T1000 (cell line): ENCODE data around the gene CHRNA3.

ENCODE experiments used
- DNase-seq: peaks from one replicate; lab custom pipeline; 2025; ENCODE audit warnings: mixed read lengths; lab: John Stamatoyannopoulos, UW

The CHRNA3 gene

GRCh38 chr15:78636378-78636859, 15.6 kb upstream of the CHRNA3 start:
- DNase-seq, result no peak

- DNase-seq, result no peak
Measured at GRCh38 chr15:78635346-78635745, 14.6 kb upstream of the CHRNA3 start.

GRCh38 chr15:78634210-78635145, 13.7 kb upstream of the CHRNA3 start:
- DNase-seq, result no peak

- no peak for DNase-seq
Measured at GRCh38 chr15:78633348-78633747, 12.6 kb upstream of the CHRNA3 start.

- DNase-seq, result no peak
Measured at GRCh38 chr15:78630886-78631633, 10.3 kb upstream of the CHRNA3 start.

- no peak for DNase-seq
Measured at GRCh38 chr15:78629716-78630065, 8.9 kb upstream of the CHRNA3 start.

GRCh38 chr15:78629031-78629715, 8.4 kb upstream of the CHRNA3 start:
- DNase-seq, result no peak

- no peak for DNase-seq
Measured at GRCh38 chr15:78628227-78628626, 7.4 kb upstream of the CHRNA3 start.

- DNase-seq, result no peak
Measured at GRCh38 chr15:78627348-78627747, 6.6 kb upstream of the CHRNA3 start.

- no peak for DNase-seq
Measured at GRCh38 chr15:78626381-78626995, 5.7 kb upstream of the CHRNA3 start.

- no peak for DNase-seq
Measured at GRCh38 chr15:78625606-78626280, 4.9 kb upstream of the CHRNA3 start.

- no peak for DNase-seq
Measured at GRCh38 chr15:78624651-78625590, 4.1 kb upstream of the CHRNA3 start.

GRCh38 chr15:78623786-78624497, 3.1 kb upstream of the CHRNA3 start:
- no peak for DNase-seq

GRCh38 chr15:78621810-78622402, 1.1 kb upstream of the CHRNA3 start:
- DNase-seq, result no peak

- no peak for DNase-seq
Measured at GRCh38 chr15:78620021-78620526, 722 bp downstream of the CHRNA3 start.

GRCh38 chr15:78619022-78619950, 1.5 kb downstream of the CHRNA3 start:
- DNase-seq, result no peak

- peak; percentile 70 for DNase-seq
Measured at GRCh38 chr15:78618490-78618934, 2.3 kb downstream of the CHRNA3 start.

- no peak for DNase-seq
Measured at GRCh38 chr15:78618064-78618463, 2.7 kb downstream of the CHRNA3 start.
